Smooth muscle cell (in vitro differentiated cells): Measurements from ENCODE around the gene CHST11. TPM values are rescaled to one million over a fixed set of nuclear protein-coding genes. Genes with fewer than 3 reads are reported as not detected.

Experiments
- DNase-seq: peaks from one replicate; lab custom pipeline; 2025; ENCODE audit not compliant: unreplicated experiment; lab: John Stamatoyannopoulos, UW
- H2AFZ ChIP-seq: fragments of 200-600 bp; sonication (generic); 2 replicates; pipeline ENCODE4 v1.6.0; 2016; ENCODE audit warnings: antibody characterized with exemption, low read depth, mild to moderate bottlenecking
- H3F3A ChIP-seq: fragments of 200-600 bp; sonication (generic); 2 replicates; pipeline ENCODE4 v1.6.0; 2017; ENCODE audit warnings: antibody characterized with exemption, low read depth
- H3K27ac ChIP-seq: fragments of 200-600 bp; sonication (generic); 2 replicates; pipeline ENCODE4 v1.5.1; 2016; ENCODE audit warnings: low read depth, mild to moderate bottlenecking
- H3K27me3 ChIP-seq: fragments of 200-600 bp; sonication (generic); 2 replicates; pipeline ENCODE4 v1.6.1; 2016; ENCODE audit warnings: low read depth, mild to moderate bottlenecking
- H3K36me3 ChIP-seq: fragments of 200-600 bp; sonication (generic); 2 replicates; pipeline ENCODE4 v1.5.1; 2016; ENCODE audit warnings: low read depth
- H3K4me1 ChIP-seq: fragments of 200-600 bp; sonication (generic); 2 replicates; pipeline ENCODE4 v1.5.1; 2016; ENCODE audit warnings: low read depth
- H3K4me2 ChIP-seq: fragments of 200-600 bp; sonication (generic); 2 replicates; pipeline ENCODE4 v1.6.0; 2016; ENCODE audit warnings: mild to moderate bottlenecking
- H3K4me3 ChIP-seq: fragments of 200-600 bp; sonication (generic); 2 replicates; pipeline ENCODE4 v1.5.1; 2016; ENCODE audit warnings: mild to moderate bottlenecking
- H3K79me2 ChIP-seq: fragments of 200-600 bp; sonication (generic); 2 replicates; pipeline ENCODE4 v1.6.0; 2016; ENCODE audit warnings: low read depth, mild to moderate bottlenecking
- H3K9ac ChIP-seq: fragments of 200-600 bp; sonication (generic); 2 replicates; pipeline ENCODE4 v1.6.0; 2016; ENCODE audit warnings: low read depth
- H3K9me3 ChIP-seq: fragments of 200-600 bp; sonication (generic); replicated peaks from 2 replicates; pipeline ENCODE4 v1.5.1; 2016; ENCODE audit warnings: low read depth
- H4K20me1 ChIP-seq: fragments of 200-600 bp; sonication (generic); 2 replicates; pipeline ENCODE4 v1.6.0; 2016; ENCODE audit warnings: low read depth
- CTCF ChIP-seq: fragments of 200-600 bp; sonication (generic); IDR thresholded peaks from 2 replicates; pipeline ENCODE4 v1.5.1; 2017; ENCODE audit warnings: borderline replicate concordance, mild to moderate bottlenecking, antibody characterized with exemption; ENCODE audit not compliant: insufficient read depth, poor library complexity, severe bottlenecking
- WGBS: methylation state at CpG from one replicate; pipeline ENCODE4 v1.1.7; 2016; ENCODE audit warnings: low lambda C conversion rate; 5-methylcytosine and 5-hydroxymethylcytosine counted together
- polyA plus RNA-seq: library from polyadenylated mRNA; unstranded; fragments of >200 nt; fragmentation: Nextera tagmentation; extraction: Ambion mirVana; gene quantifications from 2 replicates; pipeline ENCODE4 v1.2.1, GENCODE V29; 2016
- total RNA-seq: library from RNA; depleted of rRNA; stranded (reverse); fragments of >200 nt; gene quantifications from 2 replicates; pipeline ENCODE4 v1.2.3, GENCODE V29; 2014

Gene CHST11
- total and polyA plus RNA-seq, 2 experiments from 2014 or later, result 6.9 to 10.2 TPM

GRCh38 chr12:104473374-104473983 lies 16.7 kb downstream of the CHST11 start:
- no peak overlapping the region for H3K4me3 ChIP-seq
- H2AFZ ChIP-seq, result no peak overlapping the region
- no peak for TF ChIP-seq CTCF
- H3K9me3 ChIP-seq, result no peaks in the 10 kb centered on the region
- H3K79me2 ChIP-seq, result peaks cover 6% of the 10 kb centered on the region
- H3K4me2 ChIP-seq, result no peak overlapping the region
- peaks cover 7% of the 10 kb centered on the region for H3K4me1 ChIP-seq
- no peaks in the 10 kb centered on the region for H3K27me3 ChIP-seq
- no peak overlapping the region for H3K27ac ChIP-seq
- no peak overlapping the region for H3K9ac ChIP-seq
- H4K20me1 ChIP-seq, result peaks cover 26% of the 10 kb centered on the region
- no peaks in the 10 kb centered on the region for H3F3A ChIP-seq
- DNase-seq, result no peak
- H3K36me3 ChIP-seq, result no peaks in the 10 kb centered on the region
- WGBS, result 89% methylated on average over 10 of the region's 10 CpGs

- H3K27me3 ChIP-seq, result no peaks in the 10 kb centered on the region
- peaks cover 7% of the 10 kb centered on the region for H3K4me1 ChIP-seq
- TF ChIP-seq CTCF, result no peak
- H3K36me3 ChIP-seq, result no peaks in the 10 kb centered on the region
- peaks cover 4% of the 10 kb centered on the region for H3K79me2 ChIP-seq
- no peaks in the 10 kb centered on the region for H3K9me3 ChIP-seq
- H4K20me1 ChIP-seq, result peaks cover 26% of the 10 kb centered on the region
- no peak overlapping the region for H3K4me3 ChIP-seq
- H3K27ac ChIP-seq, result no peak overlapping the region
- H2AFZ ChIP-seq, result no peak overlapping the region
- DNase-seq, result no peak
- 50% methylated on average over 1 of the region's 1 CpG for WGBS
- no peak overlapping the region for H3K4me2 ChIP-seq
- H3K9ac ChIP-seq, result no peak overlapping the region
- no peaks in the 10 kb centered on the region for H3F3A ChIP-seq
Observed at GRCh38 chr12:104475271-104475670, 18.5 kb downstream of the CHST11 start.

GRCh38 chr12:104477510-104478390 lies 21.0 kb downstream of the CHST11 start:
- no peak overlapping the region for H3K27ac ChIP-seq
- H2AFZ ChIP-seq, result no peak overlapping the region
- H3K9me3 ChIP-seq, result no peaks in the 10 kb centered on the region
- DNase-seq, result no peak
- 89% methylated on average over 6 of the region's 6 CpGs for WGBS
- H3K27me3 ChIP-seq, result no peaks in the 10 kb centered on the region
- no peak overlapping the region for H3K9ac ChIP-seq
- H3K4me3 ChIP-seq, result no peak overlapping the region
- no peaks in the 10 kb centered on the region for H3F3A ChIP-seq
- no peaks in the 10 kb centered on the region for H3K36me3 ChIP-seq
- H3K4me2 ChIP-seq, result peak overlapping the region; percentile 26
- no peak for TF ChIP-seq CTCF
- H3K79me2 ChIP-seq, result peaks cover 4% of the 10 kb centered on the region
- peaks cover 7% of the 10 kb centered on the region for H3K4me1 ChIP-seq
- H4K20me1 ChIP-seq, result peaks cover 13% of the 10 kb centered on the region
